KMS-11 (cell line): ENCODE measurements around the gene LRRC17.

Experiments
- H2AFZ ChIP-seq: fragments of 200-600 bp; sonication (generic); 2 replicates; pipeline ENCODE4 v1.6.1; 2016; ENCODE audit warnings: antibody characterized with exemption, mixed run types, low read depth
- H3K27ac ChIP-seq: fragments of 200-600 bp; sonication (generic); 2 replicates; pipeline ENCODE4 v1.6.1; 2016; ENCODE audit warnings: mild to moderate bottlenecking, mixed run types
- H3K27me3 ChIP-seq: fragments of 200-600 bp; sonication (generic); 2 replicates; pipeline ENCODE4 v1.6.1; 2017; ENCODE audit warnings: mild to moderate bottlenecking, low read depth, mixed run types, moderate library complexity; ENCODE audit not compliant: insufficient read depth
- H3K36me3 ChIP-seq: fragments of 200-600 bp; sonication (generic); 2 replicates; pipeline ENCODE4 v1.6.1; 2017; ENCODE audit warnings: mild to moderate bottlenecking, mixed run types; ENCODE audit not compliant: insufficient read depth
- H3K4me1 ChIP-seq: fragments of 200-600 bp; sonication (generic); 2 replicates; pipeline ENCODE4 v1.6.1; 2016; ENCODE audit warnings: mild to moderate bottlenecking, low read depth, mixed run types; ENCODE audit not compliant: poor library complexity, severe bottlenecking
- H3K4me2 ChIP-seq: fragments of 200-600 bp; sonication (generic); 2 replicates; pipeline ENCODE4 v1.7.0; 2016; ENCODE audit warnings: mild to moderate bottlenecking, mixed run types
- H3K4me3 ChIP-seq: fragments of 200-600 bp; sonication (generic); IDR thresholded peaks from 2 replicates; pipeline ENCODE4 v1.6.1; 2017; ENCODE audit warnings: low read depth, low read length, mixed read lengths; ENCODE audit not compliant: insufficient read depth
- H3K79me2 ChIP-seq: fragments of 200-600 bp; sonication (generic); 2 replicates; pipeline ENCODE4 v1.6.1; 2016; ENCODE audit warnings: low read depth, mixed run types; ENCODE audit not compliant: insufficient read depth
- H3K9ac ChIP-seq: fragments of 200-600 bp; sonication (generic); 2 replicates; pipeline ENCODE4 v1.6.1; 2016; ENCODE audit warnings: mild to moderate bottlenecking, mixed run types
- H4K20me1 ChIP-seq: fragments of 200-600 bp; sonication (generic); 2 replicates; pipeline ENCODE4 v1.6.1; 2016; ENCODE audit warnings: mild to moderate bottlenecking, mixed run types; ENCODE audit not compliant: insufficient read depth
- TF ChIP-seq, protein P1 (sequence below): fragments of 200-600 bp; sonication (generic); conservative IDR thresholded peaks from 2 replicates; pipeline ENCODE4 v1.6.1; 2017; ENCODE audit warnings: low read depth, mild to moderate bottlenecking, antibody characterized with exemption, low read length, moderate library complexity, mixed read lengths

The LRRC17 gene

DNA sequence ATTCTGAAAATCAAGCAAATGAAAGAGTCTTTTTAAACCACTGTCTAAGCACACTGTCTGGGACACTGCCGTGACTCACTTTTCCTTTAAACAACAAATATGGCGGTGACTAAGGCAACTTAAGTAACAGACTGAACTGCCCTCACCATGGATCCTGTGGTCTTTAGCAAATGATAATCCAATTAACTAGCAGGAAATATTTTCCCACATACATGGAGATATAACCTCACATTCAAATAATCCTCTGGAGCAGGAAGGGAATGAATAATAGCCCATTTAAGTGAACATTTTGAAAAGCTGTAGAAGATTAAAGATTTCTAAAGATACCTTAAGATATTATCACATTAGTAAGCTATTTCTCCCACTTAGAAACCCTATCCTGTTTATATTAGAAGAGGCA, 40.3 kb upstream of the LRRC17 start:
- TF ChIP-seq, protein P1, sequence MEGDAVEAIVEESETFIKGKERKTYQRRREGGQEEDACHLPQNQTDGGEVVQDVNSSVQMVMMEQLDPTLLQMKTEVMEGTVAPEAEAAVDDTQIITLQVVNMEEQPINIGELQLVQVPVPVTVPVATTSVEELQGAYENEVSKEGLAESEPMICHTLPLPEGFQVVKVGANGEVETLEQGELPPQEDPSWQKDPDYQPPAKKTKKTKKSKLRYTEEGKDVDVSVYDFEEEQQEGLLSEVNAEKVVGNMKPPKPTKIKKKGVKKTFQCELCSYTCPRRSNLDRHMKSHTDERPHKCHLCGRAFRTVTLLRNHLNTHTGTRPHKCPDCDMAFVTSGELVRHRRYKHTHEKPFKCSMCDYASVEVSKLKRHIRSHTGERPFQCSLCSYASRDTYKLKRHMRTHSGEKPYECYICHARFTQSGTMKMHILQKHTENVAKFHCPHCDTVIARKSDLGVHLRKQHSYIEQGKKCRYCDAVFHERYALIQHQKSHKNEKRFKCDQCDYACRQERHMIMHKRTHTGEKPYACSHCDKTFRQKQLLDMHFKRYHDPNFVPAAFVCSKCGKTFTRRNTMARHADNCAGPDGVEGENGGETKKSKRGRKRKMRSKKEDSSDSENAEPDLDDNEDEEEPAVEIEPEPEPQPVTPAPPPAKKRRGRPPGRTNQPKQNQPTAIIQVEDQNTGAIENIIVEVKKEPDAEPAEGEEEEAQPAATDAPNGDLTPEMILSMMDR: no peak
- Histone ChIP-seq H3K4me1 (no peaks in the 10 kb centered on the region), H3K36me3 (no peaks in the 10 kb centered on the region), H3K9ac (no peak overlapping the region), H3K4me2 (no peak overlapping the region), H4K20me1 (no peaks in the 10 kb centered on the region), H3K27ac (no peak overlapping the region), H3K27me3 (no peaks in the 10 kb centered on the region), H3K79me2 (no peaks in the 10 kb centered on the region), H3K4me3 (no peak overlapping the region), H2AFZ (no peak overlapping the region)

- no peak overlapping the region for H3K9ac ChIP-seq
- no peaks in the 10 kb centered on the region for H3K4me1 ChIP-seq
- H2AFZ ChIP-seq: no peak overlapping the region
- H3K4me2 ChIP-seq: no peak overlapping the region
- no peak overlapping the region for H3K27ac ChIP-seq
- no peaks in the 10 kb centered on the region for H3K36me3 ChIP-seq
- no peaks in the 10 kb centered on the region for H4K20me1 ChIP-seq
- no peaks in the 10 kb centered on the region for H3K27me3 ChIP-seq
- no peaks in the 10 kb centered on the region for H3K79me2 ChIP-seq
- TF ChIP-seq, protein P1: no peak
- no peak overlapping the region for H3K4me3 ChIP-seq
Observed at GRCh38 chr7:102873470-102874165, 39.2 kb upstream of the LRRC17 start.

GRCh38 chr7:102874166-102874829, 38.5 kb upstream of the LRRC17 start:
- no peak overlapping the region for H2AFZ ChIP-seq
- no peak overlapping the region for H3K27ac ChIP-seq
- H3K4me2 ChIP-seq: no peak overlapping the region
- H3K4me1 ChIP-seq: no peaks in the 10 kb centered on the region
- no peak overlapping the region for H3K9ac ChIP-seq
- TF ChIP-seq, protein P1: no peak
- no peak overlapping the region for H3K4me3 ChIP-seq
- no peaks in the 10 kb centered on the region for H4K20me1 ChIP-seq
- H3K79me2 ChIP-seq: no peaks in the 10 kb centered on the region
- H3K36me3 ChIP-seq: no peaks in the 10 kb centered on the region
- no peaks in the 10 kb centered on the region for H3K27me3 ChIP-seq

DNA sequence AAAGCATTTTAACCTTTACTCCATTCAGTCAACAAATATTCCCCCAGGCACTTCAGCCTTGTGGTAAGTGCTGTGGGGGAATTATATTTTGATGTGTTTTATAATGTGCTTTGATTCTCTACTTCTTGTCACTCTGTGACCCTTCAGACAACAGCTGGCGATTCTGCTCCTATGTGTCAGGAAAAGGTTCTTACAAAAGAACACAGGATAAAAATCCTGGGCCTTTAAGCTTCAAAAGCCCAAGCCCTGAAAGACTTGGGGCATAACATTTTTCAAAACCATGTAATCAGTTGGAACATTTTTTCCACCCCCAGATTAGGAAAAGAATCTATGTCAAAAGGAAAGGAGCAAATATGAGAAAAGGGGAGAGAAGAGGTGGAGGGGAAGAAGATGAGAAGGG, 37.8 kb upstream of the LRRC17 start:
- Histone ChIP-seq H3K27me3 (no peaks in the 10 kb centered on the region), H3K9ac (no peak overlapping the region), H3K79me2 (no peaks in the 10 kb centered on the region), H3K4me1 (no peaks in the 10 kb centered on the region), H3K4me2 (no peak overlapping the region), H3K36me3 (no peaks in the 10 kb centered on the region), H3K4me3 (no peak overlapping the region), H2AFZ (no peak overlapping the region), H4K20me1 (no peaks in the 10 kb centered on the region), H3K27ac (no peak overlapping the region)
- TF ChIP-seq, protein P1: no peak
